H1 (cell line): ENCODE data around the gene PCSK4. TPM values are rescaled to one million over a fixed set of nuclear protein-coding genes. Genes with fewer than 3 reads are reported as not detected.

Experiments used
- BACH1 ChIP-seq: IDR thresholded peaks from 2 replicates; pipeline ENCODE4 v1.6.1; 2012; ENCODE audit warnings: low read length, improper control_type of control experiment
- CHD2 ChIP-seq: IDR thresholded peaks from 2 replicates; pipeline ENCODE4 v1.6.1; 2012; ENCODE audit warnings: low read length, improper control_type of control experiment
- GTF2F1 ChIP-seq: IDR thresholded peaks from 2 replicates; pipeline ENCODE4 v1.6.1; 2012; ENCODE audit warnings: low read depth, low read length, improper control_type of control experiment, borderline replicate concordance
- HDAC6 ChIP-seq: IDR thresholded peaks from one replicate; pipeline ENCODE4 v1.7.1; 2012; ENCODE audit warnings: low read depth, mild to moderate bottlenecking, inconsistent platforms, low read length, moderate library complexity
- NRF1 ChIP-seq: IDR thresholded peaks from 2 replicates; pipeline ENCODE4 v1.6.1; 2011; ENCODE audit warnings: mild to moderate bottlenecking, low read depth, low read length, improper control_type of control experiment
- SP1 ChIP-seq: IDR thresholded peaks from 2 replicates; pipeline ENCODE4 v1.6.1; 2011; ENCODE audit warnings: low read depth, low read length
- TAF1 ChIP-seq: IDR thresholded peaks from 2 replicates; pipeline ENCODE4 v1.6.1; 2011; ENCODE audit warnings: mild to moderate bottlenecking, low read depth, low read length
- TCF12 ChIP-seq: IDR thresholded peaks from 2 replicates; pipeline ENCODE4 v1.6.1; 2011; ENCODE audit warnings: low read depth, mild to moderate bottlenecking, low read length
- polyA plus RNA-seq, 7 experiments: library from polyadenylated mRNA; depleted of rRNA in 3 of 7; stranded (reverse) in 5 of 7; unstranded in 2 of 7; fragments of >200 nt in 5 of 7; fragments of 200-250 nt in 2 of 7; gene quantifications; 1 replicate in 5 of 7; 2 replicates in 1 of 7; 4 replicates in 1 of 7; pipeline versions ENCODE4 v1.2.1 to v1.2.3, GENCODE V29; 2011 to 2013; ENCODE audit warnings: missing spikeins in 2 of 7, mixed read lengths in 2 of 7
- total RNA-seq: library from RNA; stranded (reverse); fragmentation: NEBNext Ultra II Directional; extraction: Animal tissue kit (Norgen Biotek cat#: 25700); gene quantifications from 2 replicates; pipeline ENCODE4 v1.2.1, GENCODE V29; 2021
- TF ChIP-seq, protein P1 (sequence below): fragments of 300-600 bp; sonication (generic); IDR thresholded peaks from 2 replicates; pipeline ENCODE4 v1.7.1; 2012; ENCODE audit warnings: low read length, moderate library complexity, mild to moderate bottlenecking, inconsistent platforms; ENCODE audit not compliant: insufficient replicate concordance
- TF ChIP-seq, protein P2 (sequence below): IDR thresholded peaks from 2 replicates; pipeline ENCODE4 v1.6.1; 2012; ENCODE audit warnings: inconsistent platforms

The PCSK4 gene
- total and polyA plus RNA-seq, 2 of the 8 experiments (the other 6 are each of a cell fraction or from before 2014, with no cell fraction given), result 9.8 to 10.7 TPM

DNA sequence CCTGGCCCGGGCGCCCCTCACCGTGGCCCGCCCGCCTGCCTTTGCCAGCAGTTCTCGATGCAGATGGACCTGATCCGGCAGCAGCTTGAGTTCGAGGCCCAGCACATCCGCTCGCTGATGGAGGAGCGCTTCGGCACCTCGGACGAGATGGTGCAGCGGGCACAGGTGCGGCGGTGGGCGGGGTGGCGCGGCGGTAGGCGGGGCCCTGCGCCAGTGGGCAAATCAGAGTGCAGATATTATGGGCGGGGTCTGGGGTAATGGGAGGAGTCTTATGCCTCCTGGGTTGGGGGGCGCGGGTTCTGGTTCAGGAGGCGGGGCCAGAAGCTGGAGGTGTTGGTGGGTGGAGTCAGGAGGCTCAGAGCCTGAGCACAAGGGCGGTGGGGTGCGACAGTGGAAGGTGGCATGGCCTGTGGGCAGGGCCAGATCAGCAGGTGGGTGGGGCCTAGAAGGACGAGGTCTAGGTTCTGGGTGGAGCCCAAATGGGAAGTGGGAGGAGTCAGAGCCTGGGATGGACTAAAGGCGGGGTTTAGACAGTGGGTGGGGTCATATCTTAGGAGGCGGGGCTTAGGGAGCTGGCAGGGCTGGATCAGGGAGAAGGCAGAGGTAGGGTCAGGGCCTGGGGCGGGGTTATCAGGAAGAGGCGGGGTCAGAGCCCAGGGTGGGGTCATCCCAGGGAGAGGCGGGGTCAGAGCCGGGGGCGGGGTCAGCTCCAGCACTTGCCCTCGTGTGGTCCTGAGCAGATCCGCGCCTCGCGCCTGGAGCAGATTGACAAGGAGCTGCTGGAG lies 34.6 kb downstream of the PCSK4 start (continued):
- TF ChIP-seq, protein P1, sequence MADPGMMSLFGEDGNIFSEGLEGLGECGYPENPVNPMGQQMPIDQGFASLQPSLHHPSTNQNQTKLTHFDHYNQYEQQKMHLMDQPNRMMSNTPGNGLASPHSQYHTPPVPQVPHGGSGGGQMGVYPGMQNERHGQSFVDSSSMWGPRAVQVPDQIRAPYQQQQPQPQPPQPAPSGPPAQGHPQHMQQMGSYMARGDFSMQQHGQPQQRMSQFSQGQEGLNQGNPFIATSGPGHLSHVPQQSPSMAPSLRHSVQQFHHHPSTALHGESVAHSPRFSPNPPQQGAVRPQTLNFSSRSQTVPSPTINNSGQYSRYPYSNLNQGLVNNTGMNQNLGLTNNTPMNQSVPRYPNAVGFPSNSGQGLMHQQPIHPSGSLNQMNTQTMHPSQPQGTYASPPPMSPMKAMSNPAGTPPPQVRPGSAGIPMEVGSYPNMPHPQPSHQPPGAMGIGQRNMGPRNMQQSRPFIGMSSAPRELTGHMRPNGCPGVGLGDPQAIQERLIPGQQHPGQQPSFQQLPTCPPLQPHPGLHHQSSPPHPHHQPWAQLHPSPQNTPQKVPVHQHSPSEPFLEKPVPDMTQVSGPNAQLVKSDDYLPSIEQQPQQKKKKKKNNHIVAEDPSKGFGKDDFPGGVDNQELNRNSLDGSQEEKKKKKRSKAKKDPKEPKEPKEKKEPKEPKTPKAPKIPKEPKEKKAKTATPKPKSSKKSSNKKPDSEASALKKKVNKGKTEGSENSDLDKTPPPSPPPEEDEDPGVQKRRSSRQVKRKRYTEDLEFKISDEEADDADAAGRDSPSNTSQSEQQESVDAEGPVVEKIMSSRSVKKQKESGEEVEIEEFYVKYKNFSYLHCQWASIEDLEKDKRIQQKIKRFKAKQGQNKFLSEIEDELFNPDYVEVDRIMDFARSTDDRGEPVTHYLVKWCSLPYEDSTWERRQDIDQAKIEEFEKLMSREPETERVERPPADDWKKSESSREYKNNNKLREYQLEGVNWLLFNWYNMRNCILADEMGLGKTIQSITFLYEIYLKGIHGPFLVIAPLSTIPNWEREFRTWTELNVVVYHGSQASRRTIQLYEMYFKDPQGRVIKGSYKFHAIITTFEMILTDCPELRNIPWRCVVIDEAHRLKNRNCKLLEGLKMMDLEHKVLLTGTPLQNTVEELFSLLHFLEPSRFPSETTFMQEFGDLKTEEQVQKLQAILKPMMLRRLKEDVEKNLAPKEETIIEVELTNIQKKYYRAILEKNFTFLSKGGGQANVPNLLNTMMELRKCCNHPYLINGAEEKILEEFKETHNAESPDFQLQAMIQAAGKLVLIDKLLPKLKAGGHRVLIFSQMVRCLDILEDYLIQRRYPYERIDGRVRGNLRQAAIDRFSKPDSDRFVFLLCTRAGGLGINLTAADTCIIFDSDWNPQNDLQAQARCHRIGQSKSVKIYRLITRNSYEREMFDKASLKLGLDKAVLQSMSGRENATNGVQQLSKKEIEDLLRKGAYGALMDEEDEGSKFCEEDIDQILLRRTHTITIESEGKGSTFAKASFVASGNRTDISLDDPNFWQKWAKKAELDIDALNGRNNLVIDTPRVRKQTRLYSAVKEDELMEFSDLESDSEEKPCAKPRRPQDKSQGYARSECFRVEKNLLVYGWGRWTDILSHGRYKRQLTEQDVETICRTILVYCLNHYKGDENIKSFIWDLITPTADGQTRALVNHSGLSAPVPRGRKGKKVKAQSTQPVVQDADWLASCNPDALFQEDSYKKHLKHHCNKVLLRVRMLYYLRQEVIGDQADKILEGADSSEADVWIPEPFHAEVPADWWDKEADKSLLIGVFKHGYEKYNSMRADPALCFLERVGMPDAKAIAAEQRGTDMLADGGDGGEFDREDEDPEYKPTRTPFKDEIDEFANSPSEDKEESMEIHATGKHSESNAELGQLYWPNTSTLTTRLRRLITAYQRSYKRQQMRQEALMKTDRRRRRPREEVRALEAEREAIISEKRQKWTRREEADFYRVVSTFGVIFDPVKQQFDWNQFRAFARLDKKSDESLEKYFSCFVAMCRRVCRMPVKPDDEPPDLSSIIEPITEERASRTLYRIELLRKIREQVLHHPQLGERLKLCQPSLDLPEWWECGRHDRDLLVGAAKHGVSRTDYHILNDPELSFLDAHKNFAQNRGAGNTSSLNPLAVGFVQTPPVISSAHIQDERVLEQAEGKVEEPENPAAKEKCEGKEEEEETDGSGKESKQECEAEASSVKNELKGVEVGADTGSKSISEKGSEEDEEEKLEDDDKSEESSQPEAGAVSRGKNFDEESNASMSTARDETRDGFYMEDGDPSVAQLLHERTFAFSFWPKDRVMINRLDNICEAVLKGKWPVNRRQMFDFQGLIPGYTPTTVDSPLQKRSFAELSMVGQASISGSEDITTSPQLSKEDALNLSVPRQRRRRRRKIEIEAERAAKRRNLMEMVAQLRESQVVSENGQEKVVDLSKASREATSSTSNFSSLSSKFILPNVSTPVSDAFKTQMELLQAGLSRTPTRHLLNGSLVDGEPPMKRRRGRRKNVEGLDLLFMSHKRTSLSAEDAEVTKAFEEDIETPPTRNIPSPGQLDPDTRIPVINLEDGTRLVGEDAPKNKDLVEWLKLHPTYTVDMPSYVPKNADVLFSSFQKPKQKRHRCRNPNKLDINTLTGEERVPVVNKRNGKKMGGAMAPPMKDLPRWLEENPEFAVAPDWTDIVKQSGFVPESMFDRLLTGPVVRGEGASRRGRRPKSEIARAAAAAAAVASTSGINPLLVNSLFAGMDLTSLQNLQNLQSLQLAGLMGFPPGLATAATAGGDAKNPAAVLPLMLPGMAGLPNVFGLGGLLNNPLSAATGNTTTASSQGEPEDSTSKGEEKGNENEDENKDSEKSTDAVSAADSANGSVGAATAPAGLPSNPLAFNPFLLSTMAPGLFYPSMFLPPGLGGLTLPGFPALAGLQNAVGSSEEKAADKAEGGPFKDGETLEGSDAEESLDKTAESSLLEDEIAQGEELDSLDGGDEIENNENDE, result no peak
- TF ChIP-seq BACH1, result no peak
- no peak for TF ChIP-seq GTF2F1
- TF ChIP-seq SP1, result peak; percentile 32; the same call in 1 of the 2 replicates
- no peak for TF ChIP-seq NRF1
- TF ChIP-seq TCF12, result no peak
- TF ChIP-seq TAF1, result peak; percentile 39; the same call in 1 of the 2 replicates
- no peak for TF ChIP-seq HDAC6
- TF ChIP-seq CHD2, result no peak
- TF ChIP-seq, protein P2, sequence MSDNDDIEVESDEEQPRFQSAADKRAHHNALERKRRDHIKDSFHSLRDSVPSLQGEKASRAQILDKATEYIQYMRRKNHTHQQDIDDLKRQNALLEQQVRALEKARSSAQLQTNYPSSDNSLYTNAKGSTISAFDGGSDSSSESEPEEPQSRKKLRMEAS, result peak; percentile 67
